GM12872 (cell line): ENCODE results near the gene TMED4.

Experiments
- TF ChIP-seq, protein P1 (sequence below): IDR thresholded peaks from 3 replicates; pipeline ENCODE4 v1.5.1; 2011; ENCODE audit warnings: low read depth, mild to moderate bottlenecking, low read length, moderate library complexity; ENCODE audit not compliant: insufficient read depth

The TMED4 gene

DNA sequence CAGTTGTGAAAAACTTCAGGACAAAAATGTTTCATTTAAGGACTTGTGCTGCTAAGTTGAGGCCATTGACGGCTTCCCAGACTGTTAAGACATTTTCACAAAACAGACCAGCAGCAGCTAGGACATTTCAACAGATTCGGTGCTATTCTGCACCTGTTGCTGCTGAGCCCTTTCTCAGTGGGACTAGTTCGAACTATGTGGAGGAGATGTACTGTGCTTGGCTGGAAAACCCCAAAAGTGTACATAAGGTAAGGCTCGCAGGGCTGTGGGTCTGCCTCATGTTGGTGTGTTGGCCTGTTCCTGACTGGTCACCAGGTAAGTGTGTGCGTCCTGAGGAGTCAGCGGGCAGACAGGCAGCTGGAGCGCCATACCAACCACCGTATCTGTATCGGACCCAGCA is 42.3 kb upstream of the TMED4 start:
- TF ChIP-seq, protein P1, sequence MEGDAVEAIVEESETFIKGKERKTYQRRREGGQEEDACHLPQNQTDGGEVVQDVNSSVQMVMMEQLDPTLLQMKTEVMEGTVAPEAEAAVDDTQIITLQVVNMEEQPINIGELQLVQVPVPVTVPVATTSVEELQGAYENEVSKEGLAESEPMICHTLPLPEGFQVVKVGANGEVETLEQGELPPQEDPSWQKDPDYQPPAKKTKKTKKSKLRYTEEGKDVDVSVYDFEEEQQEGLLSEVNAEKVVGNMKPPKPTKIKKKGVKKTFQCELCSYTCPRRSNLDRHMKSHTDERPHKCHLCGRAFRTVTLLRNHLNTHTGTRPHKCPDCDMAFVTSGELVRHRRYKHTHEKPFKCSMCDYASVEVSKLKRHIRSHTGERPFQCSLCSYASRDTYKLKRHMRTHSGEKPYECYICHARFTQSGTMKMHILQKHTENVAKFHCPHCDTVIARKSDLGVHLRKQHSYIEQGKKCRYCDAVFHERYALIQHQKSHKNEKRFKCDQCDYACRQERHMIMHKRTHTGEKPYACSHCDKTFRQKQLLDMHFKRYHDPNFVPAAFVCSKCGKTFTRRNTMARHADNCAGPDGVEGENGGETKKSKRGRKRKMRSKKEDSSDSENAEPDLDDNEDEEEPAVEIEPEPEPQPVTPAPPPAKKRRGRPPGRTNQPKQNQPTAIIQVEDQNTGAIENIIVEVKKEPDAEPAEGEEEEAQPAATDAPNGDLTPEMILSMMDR = no peak

DNA sequence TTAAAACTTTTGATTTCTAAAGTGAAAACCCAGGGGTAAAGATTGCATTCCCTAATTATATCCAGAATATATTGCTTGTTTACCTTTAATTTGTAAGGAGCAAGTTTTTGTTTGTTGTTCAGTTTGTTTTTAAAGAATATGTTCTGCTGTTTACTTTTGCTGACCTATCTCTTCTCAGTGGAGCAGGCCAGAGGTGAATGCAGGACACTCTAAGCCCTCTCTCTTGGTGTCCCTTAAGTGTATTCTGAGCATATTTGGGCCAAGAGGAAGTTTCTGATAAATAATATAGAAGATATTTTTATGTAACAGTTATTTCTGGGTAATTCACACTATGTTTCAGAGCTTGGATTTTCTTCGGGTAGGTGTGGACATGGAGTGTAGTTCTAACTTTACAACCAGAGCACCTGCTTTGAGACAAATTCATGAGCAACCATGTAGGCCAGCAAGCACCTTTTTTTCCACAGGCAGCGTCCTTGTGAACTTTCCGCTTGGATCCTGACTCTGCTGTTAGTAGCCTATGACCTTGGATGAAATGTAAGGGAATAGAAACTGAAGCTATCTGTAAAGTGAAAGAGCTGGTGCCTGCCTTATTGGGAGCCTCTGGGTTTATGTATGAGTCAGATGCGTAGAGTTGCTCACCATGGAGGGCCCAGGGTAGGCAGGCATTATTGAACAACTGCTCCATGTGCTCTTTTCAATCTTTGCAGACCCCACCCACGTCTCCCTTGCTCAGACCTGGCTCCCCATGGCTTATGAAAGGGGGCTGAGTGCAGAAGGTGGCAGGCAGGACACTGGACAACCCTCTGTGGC is 40.5 kb upstream of the TMED4 start:
- TF ChIP-seq, protein P1 = no peak

DNA sequence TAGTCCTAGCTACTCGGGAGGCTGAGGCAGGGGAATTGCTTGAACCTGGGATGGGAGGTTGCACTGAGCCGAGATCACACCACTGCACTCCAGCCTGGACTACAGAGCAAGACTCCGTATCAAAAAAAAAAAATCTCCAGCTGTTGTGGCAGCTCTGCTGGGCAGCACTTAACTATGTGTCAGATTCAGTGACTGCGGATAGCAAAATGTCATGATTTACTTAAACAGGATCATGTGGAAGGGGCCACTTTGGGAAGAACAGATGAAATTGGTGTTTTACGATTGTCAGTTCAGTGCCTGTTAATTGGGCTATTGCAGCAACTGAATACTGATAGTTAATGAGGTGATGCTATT is 39.7 kb upstream of the TMED4 start:
- TF ChIP-seq, protein P1 = no peak

DNA sequence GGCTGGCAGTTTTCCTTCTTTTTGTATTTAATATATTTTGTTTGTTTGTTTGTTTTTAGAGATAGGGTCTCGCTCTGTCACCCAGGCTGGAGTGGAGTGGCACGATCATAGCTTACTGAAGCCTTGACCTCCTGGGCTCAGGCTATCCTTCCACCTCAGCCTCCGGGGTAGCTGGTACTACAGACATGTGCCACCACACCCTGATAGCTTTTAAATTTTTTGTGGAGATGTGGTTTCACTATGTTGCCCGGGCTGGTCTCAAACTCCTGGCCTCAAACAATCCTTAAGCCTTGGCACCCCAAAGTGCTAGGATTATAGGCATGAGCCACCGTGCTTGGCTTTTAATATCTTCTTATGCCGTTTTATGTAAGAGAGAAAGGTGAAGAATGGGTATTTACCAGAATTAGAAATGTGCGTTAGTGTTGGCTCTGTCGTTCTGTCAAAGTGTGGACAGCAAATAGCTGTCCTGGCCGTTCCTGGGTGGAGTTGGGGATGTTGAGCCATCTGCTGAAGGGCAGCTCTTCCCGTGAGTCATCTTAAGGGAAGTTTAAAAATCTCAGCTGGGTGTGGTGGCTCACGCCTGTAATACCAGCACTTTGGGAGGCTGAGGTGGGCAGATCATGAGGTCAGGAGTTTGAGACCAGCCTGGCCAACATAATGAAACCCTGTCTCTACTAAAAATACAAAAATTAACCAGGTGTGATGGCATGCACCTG is 39.2 kb upstream of the TMED4 start:
- TF ChIP-seq, protein P1 = no peak

DNA sequence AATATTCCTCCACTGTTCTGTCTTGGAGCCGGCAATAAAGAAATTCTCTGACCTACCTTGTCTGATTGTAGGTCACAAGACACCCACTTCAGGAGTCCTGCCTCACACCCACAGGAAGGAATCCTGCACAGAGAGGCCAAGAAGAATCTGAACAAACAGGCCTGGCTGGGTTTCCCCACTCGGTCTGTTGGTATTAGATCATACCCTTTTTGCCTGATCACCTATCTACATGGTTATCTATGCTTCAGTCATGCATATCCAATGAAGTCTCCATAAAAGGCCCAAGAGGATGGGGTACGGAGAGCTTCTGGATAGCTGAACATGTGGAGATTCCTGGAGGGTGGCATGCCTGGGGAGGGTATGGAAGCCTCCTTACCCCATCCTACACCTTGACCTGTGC is 36.7 kb upstream of the TMED4 start:
- TF ChIP-seq, protein P1 = no peak

DNA sequence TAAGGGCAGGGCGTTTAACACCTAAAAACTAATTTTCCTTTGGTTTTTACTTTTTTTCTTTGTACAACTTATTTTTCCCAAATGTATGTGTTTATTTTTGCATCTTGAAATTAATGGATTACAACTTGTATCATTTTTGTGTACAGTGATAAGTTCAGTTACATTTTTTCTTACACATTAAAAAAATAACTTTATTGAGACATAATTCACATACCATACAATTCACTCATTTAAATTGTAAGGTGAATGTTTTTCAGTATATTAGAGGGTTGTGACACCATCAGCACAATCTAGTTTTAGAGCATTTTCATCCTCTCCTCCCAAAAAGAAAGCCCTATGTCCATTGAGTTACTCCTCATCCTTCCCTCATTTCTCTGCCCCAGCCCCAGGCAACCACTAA is 36.0 kb upstream of the TMED4 start:
- TF ChIP-seq, protein P1 = no peak

DNA sequence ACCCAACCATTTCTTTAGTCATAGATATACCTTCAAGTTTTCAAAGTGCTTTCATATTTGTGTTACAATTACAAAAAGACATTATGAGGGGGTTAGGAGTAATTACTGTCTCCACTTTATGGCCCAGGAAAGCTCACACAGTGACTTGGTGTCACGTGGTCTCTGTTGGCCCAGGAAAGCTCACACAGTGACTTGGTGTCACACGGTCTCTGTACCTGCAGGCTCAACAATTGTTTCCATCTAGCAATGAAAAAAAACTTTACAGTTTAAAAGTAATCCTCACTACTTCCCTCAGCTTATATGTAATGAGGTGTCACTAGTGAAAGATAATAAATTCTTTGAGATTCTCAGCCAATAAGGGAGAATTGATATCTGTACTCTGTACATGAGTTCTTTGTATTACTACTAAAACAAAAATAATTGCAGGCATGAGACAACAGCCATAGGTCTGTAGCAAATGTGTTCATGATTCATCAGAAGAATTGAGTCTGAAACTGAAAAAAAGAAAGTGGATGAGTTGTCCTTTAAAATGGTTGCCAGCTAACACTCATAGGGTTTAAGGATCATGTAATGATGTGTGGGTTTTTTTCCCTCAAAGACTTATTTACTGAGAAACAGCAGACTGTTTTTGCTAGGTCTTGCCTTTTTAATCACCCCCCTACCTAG is 35.3 kb upstream of the TMED4 start:
- TF ChIP-seq, protein P1 = no peak
